ENCODE results near the gene RC3H2. TPM values are rescaled to one million over a fixed set of nuclear protein-coding genes. Genes with fewer than 3 reads are reported as not detected.
"Not testable (repeated sequence)": the region's sequence is repeated elsewhere in the genome, so short reads cannot be mapped to it uniquely, and the experiment has no call there.

RC3H2 gene
- total and polyA plus RNA-seq, 10 of the 15 experiments (the other 5 are each of a cell fraction or from before 2014, with no cell fraction given) = 7.2 to 25.5 (median 16.1) TPM

GRCh38 chr9:122906122-122906521 lies 963 bp upstream of the RC3H2 start:
- CTCF ChIA-PET = interaction anchor here (1.5 kb wide), 1 partner anchor 25 kb away, joined by 6 read pairs; the partner anchor contains the start of gene ZBTB26
- not testable (repeated sequence) for H3K27me3 ChIP-seq (replicated peaks in 1 of 2; ENCODE audit: control insufficient read depth in 2 of 2, insufficient read depth in 2 of 2, low read length in 1 of 2); DNase-seq (ENCODE audit: low read depth, low spot score); FAIRE-seq; H3K4me3 ChIP-seq; H4K20me1 ChIP-seq (ENCODE audit: control insufficient read depth, insufficient read depth); H3K9ac ChIP-seq (ENCODE audit: control insufficient read depth, insufficient read depth, low read length); H3K27ac ChIP-seq (ENCODE audit: control insufficient read depth, insufficient read depth); H3K4me2 ChIP-seq (ENCODE audit: control insufficient read depth, insufficient read depth); ATAC-seq; H3K9me3 ChIP-seq (replicated peaks; ENCODE audit: control insufficient read depth, insufficient read depth, low read length); H3K4me1 ChIP-seq (ENCODE audit: control insufficient read depth, insufficient read depth, low read length); H2AFZ ChIP-seq (ENCODE audit: control insufficient read depth, low read depth, low read length); BruUV-seq (replicated peaks)
- WGBS (ENCODE audit: insufficient coverage, insufficient replicate concordance, low lambda C conversion rate, missing lambda C conversion rate) = 98% methylated on average over 12 of the region's 16 CpGs
- peaks cover 42% of the 10 kb centered on the region for H3K79me2 ChIP-seq (ENCODE audit: control insufficient read depth, insufficient read depth, low read length)
- SMC1A ChIA-PET (ENCODE audit: uncharacterized antibody, unreplicated experiment) = interaction anchor here (1.1 kb wide), 1 partner anchor 41 kb away, joined by 3 read pairs; no protein-coding TSS in a partner anchor
- intact Hi-C loops (cut with micrococcal nuclease; ENCODE audit: unreplicated experiment) (loop anchor here (10.0 kb wide), 1 partner anchor 439 kb away; no protein-coding TSS in a partner anchor), in situ Hi-C loops (cut with MboI) (loop anchor here (25.0 kb wide), 1 partner anchor 1956 kb away; the partner anchor contains the start of genes ARPC5L, RPL35 and WDR38)
- POLR2A ChIA-PET = interaction anchor here (1.3 to 5.7 kb wide), 2 partner anchors 30 to 35 kb away, joined by 3 to 53 read pairs; partner anchors contain the start of gene RABGAP1
- peaks cover 0 to 11% of the 10 kb centered on the region in 2 experiments; a peak in 3 of 4 replicates for H3K36me3 ChIP-seq (ENCODE audit: control insufficient read depth in 2 of 2, insufficient read depth in 2 of 2, low read length in 1 of 2)
- peak; percentile 62; the same call in 1 of the 2 replicates for TF ChIP-seq ZBTB33 (IDR thresholded peaks at IDR 0.05)
- RAD21 ChIA-PET (ENCODE audit: unreplicated experiment) = interaction anchor here (0.7 to 4.2 kb wide), 5 partner anchors 10 to 85 kb away, joined by 3 to 20 read pairs (median 4); partner anchors contain the start of gene RABGAP1

GRCh38 chr9:122904466-122904822 lies 715 bp downstream of the RC3H2 start:
- no peaks in the 10 kb centered on the region for H3K9me3 ChIP-seq (replicated peaks; ENCODE audit: control insufficient read depth, insufficient read depth, low read length)
- H3K79me2 ChIP-seq (ENCODE audit: control insufficient read depth, insufficient read depth, low read length) = peaks cover 55% of the 10 kb centered on the region
- ChIA-PET POLR2A (interaction anchor here (0.6 to 5.7 kb wide), 11 partner anchors 8 to 433 kb away, joined by 3 to 53 read pairs (median 5); partner anchors contain the start of genes PDCL, RABGAP1, ZBTB26 and ZBTB6), RAD21 (ENCODE audit: unreplicated experiment) (interaction anchor here (0.9 to 4.2 kb wide), 9 partner anchors 9 to 445 kb away, joined by 3 to 20 read pairs (median 5); partner anchors contain the start of genes RABGAP1, ZBTB26 and ZBTB6), CTCF (interaction anchor here (0.6 to 2.4 kb wide), 4 partner anchors 15 to 87 kb away, joined by 3 to 9 read pairs (median 4); partner anchors contain the start of gene RABGAP1), SMC1A (ENCODE audit: uncharacterized antibody, unreplicated experiment) (interaction anchor here (0.6 to 5.0 kb wide), 13 partner anchors 8 to 87 kb away, joined by 3 to 25 read pairs (median 4); partner anchors contain the start of genes RABGAP1, ZBTB26 and ZBTB6)
- in situ Hi-C loops (cut with MboI) = loop anchor here (25.0 kb wide), 1 partner anchor 1958 kb away; the partner anchor contains the start of genes ARPC5L, RPL35 and WDR38
- peak overlapping the region; percentile 99 for H2AFZ ChIP-seq (ENCODE audit: control insufficient read depth, low read depth, low read length)
- no peaks in the 10 kb centered on the region for H4K20me1 ChIP-seq (ENCODE audit: control insufficient read depth, insufficient read depth)
- intact Hi-C loops (cut with micrococcal nuclease; ENCODE audit: unreplicated experiment) = loop anchor here (2.0 to 10.0 kb wide), 2 partner anchors 36 to 440 kb away; partner anchors contain the start of gene RABGAP1
- H3K4me3 ChIP-seq = peak overlapping the region; percentile 98
- H3K27ac ChIP-seq (ENCODE audit: control insufficient read depth, insufficient read depth) = peak overlapping the region; percentile 92
- DNase-seq (ENCODE audit: low read depth, low spot score) (no peak), FAIRE-seq (peak; percentile 23), ATAC-seq (peak; percentile 64)
- peaks cover 6% of the 10 kb centered on the region for H3K4me1 ChIP-seq (ENCODE audit: control insufficient read depth, insufficient read depth, low read length)
- no peaks in the 10 kb centered on the region for H3K27me3 ChIP-seq (replicated peaks in 1 of 2; ENCODE audit: control insufficient read depth in 2 of 2, insufficient read depth in 2 of 2, low read length in 1 of 2)
- WGBS (ENCODE audit: insufficient coverage, insufficient replicate concordance, low lambda C conversion rate, missing lambda C conversion rate) = 0% methylated on average over 8 of the region's 8 CpGs
- peak overlapping the region; percentile 83 for H3K4me2 ChIP-seq (ENCODE audit: control insufficient read depth, insufficient read depth)
- BruUV-seq (replicated peaks) = no TSS peak
- peak overlapping the region; percentile 99 for H3K9ac ChIP-seq (ENCODE audit: control insufficient read depth, insufficient read depth, low read length)
- H3K36me3 ChIP-seq (ENCODE audit: control insufficient read depth in 2 of 2, insufficient read depth in 2 of 2, low read length in 1 of 2) = peaks cover 0 to 3% of the 10 kb centered on the region in 2 experiments; a peak in 1 of 4 replicates
- TF ChIP-seq ZZZ3 (IDR thresholded peaks at IDR 0.05; ENCODE audit: control insufficient read depth, insufficient read length, low read depth) = no peak
- no peak for TF ChIP-seq SKIL (IDR thresholded peaks at IDR 0.05; ENCODE audit: low read depth, poor library complexity, severe bottlenecking)
- no peak for TF ChIP-seq PBX3 (IDR thresholded peaks at IDR 0.05; ENCODE audit: insufficient replicate concordance, low read depth, low read length)
- TF ChIP-seq RUNX3 (IDR thresholded peaks at IDR 0.05; ENCODE audit: low read length) = 0 out of 2 replicates have a peak, but pooled peaks have one; percentile 23
- TF ChIP-seq FOS (IDR thresholded peaks at IDR 0.05; ENCODE audit: borderline replicate concordance, extremely low read depth, insufficient read length) = no peak
- TF ChIP-seq ESRRA (IDR thresholded peaks at IDR 0.05; ENCODE audit: low read length) = no peak
- TF ChIP-seq TBL1XR1 (IDR thresholded peaks at IDR 0.05; ENCODE audit: low read depth, low read length) = no peak
